AG10803 (cell line): Measurements from ENCODE around the gene LIMD2.

Experiments
- DNase-seq: peaks from one replicate; pipeline ENCODE4 v3.0.0; 2010; ENCODE audit warnings: low read depth
- H3K4me3 ChIP-seq: 2 replicates; pipeline ENCODE4 v1.5.1; 2011; ENCODE audit warnings: mild to moderate bottlenecking, low read length, control low read depth
- TF ChIP-seq, protein P1 (sequence below): conservative IDR thresholded peaks from 2 replicates; pipeline ENCODE4 v1.5.1; 2011; ENCODE audit warnings: mild to moderate bottlenecking, low read length, control low read depth, inconsistent platforms

Gene LIMD2

DNA sequence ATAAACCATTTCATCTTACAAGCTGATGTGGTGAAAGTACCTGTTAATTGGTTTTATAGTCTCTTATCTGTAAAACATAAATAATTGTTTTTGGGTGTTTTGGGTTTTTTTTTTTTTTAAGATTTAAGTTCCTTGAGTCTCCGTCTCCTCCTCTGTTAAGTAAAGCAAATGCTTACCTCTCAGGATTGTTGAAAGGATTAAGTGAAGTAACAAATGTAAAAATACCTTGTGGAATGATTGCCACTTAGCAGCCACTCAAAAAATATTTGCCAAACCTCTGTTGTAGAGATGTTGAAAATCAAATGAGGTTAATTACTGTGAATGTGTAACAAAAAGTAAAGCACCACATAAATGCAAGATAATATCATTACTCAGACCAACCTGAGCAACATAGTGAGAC is 19.2 kb downstream of the LIMD2 start:
- TF ChIP-seq, protein P1, sequence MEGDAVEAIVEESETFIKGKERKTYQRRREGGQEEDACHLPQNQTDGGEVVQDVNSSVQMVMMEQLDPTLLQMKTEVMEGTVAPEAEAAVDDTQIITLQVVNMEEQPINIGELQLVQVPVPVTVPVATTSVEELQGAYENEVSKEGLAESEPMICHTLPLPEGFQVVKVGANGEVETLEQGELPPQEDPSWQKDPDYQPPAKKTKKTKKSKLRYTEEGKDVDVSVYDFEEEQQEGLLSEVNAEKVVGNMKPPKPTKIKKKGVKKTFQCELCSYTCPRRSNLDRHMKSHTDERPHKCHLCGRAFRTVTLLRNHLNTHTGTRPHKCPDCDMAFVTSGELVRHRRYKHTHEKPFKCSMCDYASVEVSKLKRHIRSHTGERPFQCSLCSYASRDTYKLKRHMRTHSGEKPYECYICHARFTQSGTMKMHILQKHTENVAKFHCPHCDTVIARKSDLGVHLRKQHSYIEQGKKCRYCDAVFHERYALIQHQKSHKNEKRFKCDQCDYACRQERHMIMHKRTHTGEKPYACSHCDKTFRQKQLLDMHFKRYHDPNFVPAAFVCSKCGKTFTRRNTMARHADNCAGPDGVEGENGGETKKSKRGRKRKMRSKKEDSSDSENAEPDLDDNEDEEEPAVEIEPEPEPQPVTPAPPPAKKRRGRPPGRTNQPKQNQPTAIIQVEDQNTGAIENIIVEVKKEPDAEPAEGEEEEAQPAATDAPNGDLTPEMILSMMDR: no peak
- DNase-seq: no peak
- H3K4me3 ChIP-seq: no peak overlapping the region

DNA sequence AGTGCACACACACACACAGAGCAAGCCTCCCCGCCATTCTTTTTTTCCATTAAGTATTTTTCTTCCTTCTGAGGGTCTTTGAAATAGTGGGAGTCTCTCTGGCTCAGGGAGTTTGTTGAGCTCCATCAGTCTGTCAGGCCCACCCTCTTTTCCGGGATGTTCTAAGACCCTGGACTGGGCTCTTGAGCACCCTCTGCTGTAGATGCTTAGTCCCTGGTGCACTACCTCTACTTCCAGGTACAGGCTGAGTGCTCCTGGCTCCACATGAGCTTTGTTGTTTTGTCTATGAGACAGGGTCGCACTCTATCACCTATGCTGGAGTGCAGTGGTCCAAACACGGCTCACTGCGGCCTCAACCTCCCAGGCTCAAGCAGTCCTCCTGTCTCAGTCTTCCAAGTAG is 20.7 kb downstream of the LIMD2 start:
- H3K4me3 ChIP-seq: no peak overlapping the region
- DNase-seq: no peak
- TF ChIP-seq, protein P1: no peak

DNA sequence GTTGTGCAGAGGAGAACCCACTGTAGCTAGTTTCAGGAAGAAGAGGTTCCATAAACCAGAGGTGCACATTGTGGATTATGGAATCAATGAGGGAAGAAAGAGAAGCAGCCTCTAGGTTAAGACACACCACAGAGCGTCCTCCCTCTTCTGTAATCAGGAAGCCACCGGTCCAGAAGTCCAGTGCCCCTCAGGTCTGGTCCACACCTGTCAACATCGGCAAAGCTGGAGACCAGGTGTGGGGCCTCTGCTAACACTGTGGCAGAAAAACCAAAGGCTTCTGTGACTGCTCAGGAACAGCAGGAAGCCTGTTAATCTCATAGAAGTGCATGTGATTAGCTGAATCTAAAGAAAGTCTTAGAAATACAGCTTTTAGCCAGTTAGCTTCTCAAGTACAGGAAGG is 23.3 kb downstream of the LIMD2 start:
- no peak for DNase-seq
- no peak overlapping the region for H3K4me3 ChIP-seq
- TF ChIP-seq, protein P1: no peak

DNA sequence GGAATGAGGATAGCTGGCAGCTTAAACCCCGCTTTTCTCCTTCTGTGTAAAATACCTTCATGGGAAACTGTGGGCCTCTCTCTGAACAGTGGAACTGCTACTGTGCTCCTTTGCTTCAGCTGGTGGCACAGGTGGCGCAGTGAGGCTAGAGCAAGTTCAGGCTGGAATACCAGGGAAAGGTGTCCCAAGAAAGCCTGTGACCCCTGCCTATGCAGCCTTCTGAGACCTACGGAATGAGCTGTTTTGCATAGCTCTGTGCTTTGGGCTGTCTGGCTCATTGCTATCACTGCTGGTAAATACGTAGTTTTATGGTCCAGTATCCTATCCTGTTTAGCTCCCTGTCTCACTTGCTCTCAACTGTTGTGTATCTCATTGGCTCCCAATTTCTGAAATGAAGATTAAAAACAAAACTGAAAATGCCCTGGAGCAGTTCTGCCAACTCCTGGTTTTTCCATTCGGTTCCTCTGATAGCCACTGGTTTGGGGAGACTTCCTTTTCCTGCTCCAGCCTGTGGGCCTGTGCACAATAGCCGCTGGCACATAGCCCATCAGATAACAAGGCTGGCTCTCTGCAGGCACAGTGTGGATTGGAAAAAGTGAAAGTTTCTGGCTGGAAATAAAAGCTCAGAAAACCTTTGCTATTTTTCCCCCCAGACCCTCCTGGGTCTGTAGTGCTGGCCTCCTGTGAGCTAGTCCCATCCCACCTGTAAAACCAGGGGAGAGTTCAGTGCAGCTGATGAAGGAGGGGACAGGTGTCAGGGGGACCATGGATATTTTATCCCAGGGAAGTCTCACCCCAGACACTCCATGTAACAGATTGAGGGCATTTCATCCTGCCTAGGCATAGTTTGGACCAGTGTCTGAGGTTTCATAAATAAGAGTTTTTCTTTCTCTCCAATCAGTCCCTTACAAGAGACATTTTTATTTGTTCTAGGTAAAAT is 24.0 kb downstream of the LIMD2 start:
- no peak overlapping the region for H3K4me3 ChIP-seq
- DNase-seq: peak; percentile 82

GRCh38 chr17:63675231-63675606 is 24.7 kb downstream of the LIMD2 start:
- TF ChIP-seq, protein P1: no peak
- no peak for DNase-seq
- H3K4me3 ChIP-seq: no peak overlapping the region

More for the DNA sequence above, 24.0 kb downstream of the LIMD2 start:
- TF ChIP-seq, protein P1: no peak

DNA sequence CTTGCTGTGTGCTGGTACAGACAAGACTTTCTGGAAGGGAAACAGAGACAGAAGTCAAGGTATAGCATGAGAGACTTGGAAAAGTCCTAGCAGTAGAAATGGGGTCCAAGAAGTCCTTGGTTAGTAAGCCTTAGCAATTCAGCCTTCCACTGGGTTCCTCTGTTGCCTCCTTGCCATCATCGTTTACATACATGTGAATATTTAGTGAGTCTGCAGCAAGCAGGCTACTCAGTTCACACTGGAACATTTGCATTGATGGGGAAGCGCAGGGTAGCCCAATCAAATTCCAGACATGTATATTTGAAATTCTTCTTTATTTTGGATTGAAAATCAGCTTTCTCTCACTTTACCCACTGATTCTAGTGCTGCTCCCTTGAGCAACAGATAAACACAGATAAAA is 27.1 kb downstream of the LIMD2 start:
- TF ChIP-seq, protein P1: no peak
- DNase-seq: no peak
- H3K4me3 ChIP-seq: no peak overlapping the region
